Endothelial cell of umbilical vein (primary cell): ENCODE measurements around the gene HTR1A. TPM values are rescaled to one million over a fixed set of nuclear protein-coding genes. Genes with fewer than 3 reads are reported as not detected.

ENCODE experiments used
- BruUV-seq: library from RNA; stranded (reverse); fragments of 400-500 nt; replicated peaks from 2 replicates; lab custom pipeline; 2021; lab: Mats Ljungman, UMichigan
- CTCF ChIA-PET: fragments of 300-600, 350-600 bp; sonication (Branson Sonifier 250); formaldehyde crosslinking; loops from one replicate; lab custom pipeline; 2021; ENCODE audit warnings: antibody characterized with exemption, inconsistent platforms; lab: Charles Lee
- POLR2A ChIA-PET: fragments of 300-600, 350-600 bp; sonication (Branson Sonifier 250); formaldehyde crosslinking; loops from one replicate; lab custom pipeline; 2021; ENCODE audit warnings: antibody characterized with exemption, inconsistent platforms; lab: Charles Lee
- DNase-seq: peaks from one replicate; pipeline ENCODE4 v3.0.0-alpha.2; 2011; ENCODE audit warnings: low read depth, low spot score
- FAIRE-seq: peaks from 2 replicates; lab custom pipeline; 2011; peaks lifted over from hg19 to GRCh38; lab: Jason Lieb, UNC
- H2AFZ ChIP-seq: 2 replicates; pipeline ENCODE4 v1.6.0; 2012; ENCODE audit warnings: low read depth, low read length, control low read depth, inconsistent platforms
- H3K27ac ChIP-seq: 2 replicates; pipeline ENCODE4 v1.5.1; 2011; ENCODE audit warnings: low read depth, mild to moderate bottlenecking, control low read depth, low read length, moderate library complexity; ENCODE audit not compliant: insufficient read depth
- H3K27me3 ChIP-seq, 2 experiments: 2 replicates each; pipeline versions ENCODE4 v1.6.0 to v1.6.1; 2011; ENCODE audit warnings: low read length in 2 of 2, mixed read lengths in 1 of 2; ENCODE audit not compliant: control insufficient read depth in 2 of 2, insufficient read depth in 2 of 2
- H3K36me3 ChIP-seq, 2 experiments: 2 replicates in 1 of 2; 3 replicates in 1 of 2; pipeline ENCODE4 v1.5.1; 2011; ENCODE audit warnings: low read length in 2 of 2, mild to moderate bottlenecking in 1 of 2, moderate library complexity in 1 of 2; ENCODE audit not compliant: control insufficient read depth in 2 of 2, insufficient read depth in 2 of 2; ENCODE audit errors: extremely low read depth in 1 of 2
- H3K4me1 ChIP-seq: 3 replicates; pipeline ENCODE4 v1.5.1; 2011; ENCODE audit warnings: mild to moderate bottlenecking, low read length; ENCODE audit not compliant: control insufficient read depth, insufficient read depth; ENCODE audit errors: extremely low read depth
- H3K4me2 ChIP-seq: 2 replicates; pipeline ENCODE4 v1.6.1; 2011; ENCODE audit warnings: low read length, control low read depth, mixed read lengths; ENCODE audit not compliant: insufficient read depth
- H3K4me3 ChIP-seq, 3 experiments: fragments of 200-600 bp in 1 of 3; sonication (generic), shearing (Covaris generic) in 1 of 3; replicated peaks in 1 of 3; 2 replicates each; pipeline ENCODE4 v1.5.1; 2011 to 2016; ENCODE audit warnings: control low read depth in 3 of 3, low read length in 3 of 3, mild to moderate bottlenecking in 2 of 3, inconsistent platforms in 1 of 3, low read depth in 1 of 3, moderate library complexity in 1 of 3; ENCODE audit not compliant: insufficient read depth in 1 of 3
- H3K79me2 ChIP-seq: 2 replicates; pipeline ENCODE4 v1.6.0; 2012; ENCODE audit warnings: low read length, inconsistent platforms; ENCODE audit not compliant: control insufficient read depth, insufficient read depth
- H3K9ac ChIP-seq: replicated peaks from 2 replicates; pipeline ENCODE3; 2011; ENCODE audit warnings: low read length, control low read depth; ENCODE audit not compliant: insufficient read depth; ENCODE audit errors: extremely low read depth
- H3K9me1 ChIP-seq: replicated peaks from 3 replicates; pipeline ENCODE4 v1.6.0; 2011; ENCODE audit warnings: mild to moderate bottlenecking, low read length; ENCODE audit not compliant: control insufficient read depth, insufficient read depth; ENCODE audit errors: extremely low read depth
- H3K9me3 ChIP-seq: replicated peaks from 2 replicates; pipeline ENCODE4 v1.5.1; 2012; ENCODE audit warnings: low read length, inconsistent platforms; ENCODE audit not compliant: control insufficient read depth, insufficient read depth
- H4K20me1 ChIP-seq: replicated peaks from 2 replicates; pipeline ENCODE3; 2011; ENCODE audit warnings: mild to moderate bottlenecking, low read length; ENCODE audit not compliant: control insufficient read depth, insufficient read depth; ENCODE audit errors: extremely low read depth
- EZH2 ChIP-seq: IDR thresholded peaks from 2 replicates; pipeline ENCODE4 v1.6.1; 2012; ENCODE audit warnings: borderline replicate concordance, low read depth, mild to moderate bottlenecking, moderate library complexity, low read length, inconsistent platforms; ENCODE audit not compliant: severe bottlenecking
- FOS ChIP-seq: IDR thresholded peaks from 2 replicates; pipeline ENCODE4 v1.6.1; 2011; ENCODE audit warnings: mild to moderate bottlenecking, low read length, moderate library complexity, borderline replicate concordance; ENCODE audit not compliant: insufficient read depth
- GATA2 ChIP-seq: IDR thresholded peaks from 2 replicates; pipeline ENCODE4 v1.7.0; 2011; ENCODE audit warnings: low read depth, mild to moderate bottlenecking, moderate library complexity, mixed read lengths, low read length; ENCODE audit not compliant: insufficient read length, insufficient read depth
- JUN ChIP-seq: IDR thresholded peaks from 2 replicates; pipeline ENCODE4 v1.6.1; 2011; ENCODE audit warnings: borderline replicate concordance, low read depth; ENCODE audit not compliant: insufficient read length, insufficient read depth
- MYC ChIP-seq: IDR thresholded peaks from one replicate; pipeline ENCODE4 v1.6.1; 2011; ENCODE audit warnings: mild to moderate bottlenecking, low read depth, low read length
- POLR2A ChIP-seq: IDR thresholded peaks from 2 replicates; pipeline ENCODE4 v1.6.1; 2012; ENCODE audit warnings: low read depth, mild to moderate bottlenecking, control low read depth, low read length
- POLR2AphosphoS5 ChIP-seq: IDR thresholded peaks from 2 replicates; pipeline ENCODE4 v1.6.1; 2012; ENCODE audit warnings: low read depth, mild to moderate bottlenecking, control low read depth, low read length, moderate library complexity; ENCODE audit not compliant: insufficient read depth
- dilution Hi-C: fragments of 300-500 bp; cut with MboI; formaldehyde crosslinking; loops from one replicate; pipeline ENCODE4 v1.15.0; 2019; ENCODE audit warnings: low sequenced_read_pairs; ENCODE audit not compliant: extremely low pct_ligation_motif_present
- intact Hi-C: fragments of 100-400 bp; cut with micrococcal nuclease; formaldehyde crosslinking; loops from one replicate; pipeline ENCODE4 v1.10.0; 2022
- polyA plus RNA-seq, 4 experiments: library from polyadenylated mRNA; depleted of rRNA in 3 of 4; stranded (reverse) in 3 of 4; unstranded in 1 of 4; fragments of >200 nt; gene quantifications; 2 replicates each; pipeline versions ENCODE4 v1.2.1 to v1.2.3, GENCODE V29; 2011 to 2012; ENCODE audit warnings: missing spikeins in 1 of 4
- total RNA-seq: library from RNA; stranded (reverse); gene quantifications from 2 replicates; pipeline ENCODE4 v1.2.3, GENCODE V29; 2021
- TF ChIP-seq, protein P1 (sequence below): IDR thresholded peaks from 2 replicates; pipeline ENCODE4 v1.6.1; 2011; ENCODE audit not compliant: insufficient read depth, insufficient read length
- TF ChIP-seq, protein P2 (sequence below), 2 donors: IDR thresholded peaks; 1 replicate in 1 of 2; 2 replicates in 1 of 2; pipeline ENCODE4 v1.5.1; 2011; ENCODE audit warnings: low read length in 2 of 2, mild to moderate bottlenecking in 2 of 2, moderate library complexity in 2 of 2, control low read depth in 1 of 2, inconsistent platforms in 1 of 2, low read depth in 1 of 2; ENCODE audit not compliant: insufficient read depth in 1 of 2; ENCODE audit errors: extremely low read depth in 1 of 2

The HTR1A gene
- total and polyA plus RNA-seq, 2 donors (not counting 3 experiments of a cell fraction or from before 2014, with no cell fraction given): not detected

DNA sequence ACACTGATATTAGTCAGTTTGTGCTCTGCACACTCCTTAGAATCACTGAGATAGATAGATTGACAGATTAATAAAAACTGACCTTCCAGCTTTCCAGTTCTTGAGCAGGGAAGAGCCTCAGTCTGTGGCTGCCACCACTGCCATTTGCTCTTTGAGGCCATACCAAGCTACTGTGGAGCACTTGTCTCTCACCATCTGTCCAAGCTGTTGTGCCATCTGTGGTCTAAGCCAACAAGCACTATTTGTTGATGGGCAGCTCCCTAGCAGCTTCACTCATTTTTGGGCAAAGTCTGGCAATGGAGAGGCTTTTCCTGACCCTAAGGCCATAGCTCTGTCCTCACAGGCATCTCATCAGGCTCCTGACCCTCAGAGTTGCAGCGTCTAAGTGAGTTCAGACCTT, 30.4 kb downstream of the HTR1A start:
- Histone ChIP-seq H3K9ac (no peak overlapping the region), H3K36me3 (no peaks in the 10 kb centered on the region), H3K9me1 (no peaks in the 10 kb centered on the region), H3K9me3 (peaks cover 4% of the 10 kb centered on the region), H4K20me1 (no peaks in the 10 kb centered on the region), H3K4me3 (no peak overlapping the region), H3K79me2 (no peaks in the 10 kb centered on the region), H3K27ac (no peak overlapping the region), H3K4me2 (no peak overlapping the region), H2AFZ (no peak overlapping the region), H3K27me3 (no peaks in the 10 kb centered on the region), H3K4me1 (no peaks in the 10 kb centered on the region)
- intact Hi-C loops (no loop called here), dilution Hi-C loops (no loop called here)
- CTCF ChIA-PET: interaction anchor here (0.9 kb wide), 1 partner anchor 9 kb away, joined by 3 read pairs; no protein-coding TSS in a partner anchor
- BruUV-seq: no TSS peak
- DNase-seq (no peak), FAIRE-seq (no peak)
- TF ChIP-seq FOS (no peak), MYC (no peak), GATA2 (no peak), POLR2AphosphoS5 (no peak), EZH2 (no peak), JUN (no peak), POLR2A (no peak)
- TF ChIP-seq, protein P1, sequence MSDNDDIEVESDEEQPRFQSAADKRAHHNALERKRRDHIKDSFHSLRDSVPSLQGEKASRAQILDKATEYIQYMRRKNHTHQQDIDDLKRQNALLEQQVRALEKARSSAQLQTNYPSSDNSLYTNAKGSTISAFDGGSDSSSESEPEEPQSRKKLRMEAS: no peak
- TF ChIP-seq, protein P2, sequence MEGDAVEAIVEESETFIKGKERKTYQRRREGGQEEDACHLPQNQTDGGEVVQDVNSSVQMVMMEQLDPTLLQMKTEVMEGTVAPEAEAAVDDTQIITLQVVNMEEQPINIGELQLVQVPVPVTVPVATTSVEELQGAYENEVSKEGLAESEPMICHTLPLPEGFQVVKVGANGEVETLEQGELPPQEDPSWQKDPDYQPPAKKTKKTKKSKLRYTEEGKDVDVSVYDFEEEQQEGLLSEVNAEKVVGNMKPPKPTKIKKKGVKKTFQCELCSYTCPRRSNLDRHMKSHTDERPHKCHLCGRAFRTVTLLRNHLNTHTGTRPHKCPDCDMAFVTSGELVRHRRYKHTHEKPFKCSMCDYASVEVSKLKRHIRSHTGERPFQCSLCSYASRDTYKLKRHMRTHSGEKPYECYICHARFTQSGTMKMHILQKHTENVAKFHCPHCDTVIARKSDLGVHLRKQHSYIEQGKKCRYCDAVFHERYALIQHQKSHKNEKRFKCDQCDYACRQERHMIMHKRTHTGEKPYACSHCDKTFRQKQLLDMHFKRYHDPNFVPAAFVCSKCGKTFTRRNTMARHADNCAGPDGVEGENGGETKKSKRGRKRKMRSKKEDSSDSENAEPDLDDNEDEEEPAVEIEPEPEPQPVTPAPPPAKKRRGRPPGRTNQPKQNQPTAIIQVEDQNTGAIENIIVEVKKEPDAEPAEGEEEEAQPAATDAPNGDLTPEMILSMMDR (IDR thresholded peaks at IDR 0.05; ENCODE audit: extremely low read depth in 1 of 2, insufficient read depth in 1 of 2, low read depth in 1 of 2, low read length in 2 of 2): no peak
- POLR2A ChIA-PET: no interaction called here
